MM.1S (cell line): ENCODE data around the gene ETNK1.
"Not testable (repeated sequence)": the region's sequence is repeated elsewhere in the genome, so short reads cannot be mapped to it uniquely, and the experiment has no call there.

ENCODE experiments used
- CTCF ChIP-seq: fragments of 300-600 bp; sonication (generic); IDR thresholded peaks from 2 replicates; pipeline ENCODE4 v1.5.1; 2016; ENCODE audit warnings: antibody characterized with exemption, low read length, mixed read lengths
- EZH2 ChIP-seq: fragments of 300-600 bp; sonication (generic); optimal IDR thresholded peaks from 2 replicates; pipeline ENCODE3; 2017; ENCODE audit warnings: low read depth, mild to moderate bottlenecking, antibody characterized with exemption, low read length, mixed read lengths
- EZH2phosphoT487 ChIP-seq: fragments of 300-600 bp; sonication (generic); IDR thresholded peaks from 2 replicates; pipeline ENCODE4 v1.6.1; 2018; ENCODE audit warnings: antibody characterized with exemption, low read length

GRCh38 chr12:22612822-22613221 lies 12.1 kb upstream of the ETNK1 start:
- not testable (repeated sequence) for TF ChIP-seq CTCF, EZH2, EZH2phosphoT487
